SK-N-SH (cell line): Measurements from ENCODE around the gene MYO9A.

ENCODE experiments used
- CTCF ChIP-seq: fragments of 200-600 bp; sonication (generic); IDR thresholded peaks from 2 replicates; pipeline ENCODE4 v1.6.1; 2017; ENCODE audit warnings: antibody characterized with exemption, mild to moderate bottlenecking, moderate library complexity
- EZH2phosphoT487 ChIP-seq: fragments of 200-600 bp; sonication (generic); IDR thresholded peaks from 2 replicates; pipeline ENCODE4 v1.6.1; 2017; ENCODE audit warnings: low read depth, mixed run types, mild to moderate bottlenecking, antibody characterized with exemption, moderate library complexity, borderline replicate concordance
- FOSL2 ChIP-seq: IDR thresholded peaks from 2 replicates; pipeline ENCODE4 v1.4.0; 2012; ENCODE audit warnings: low read depth, mild to moderate bottlenecking, moderate library complexity, borderline replicate concordance
- POLR2AphosphoS5 ChIP-seq: IDR thresholded peaks from 2 replicates; pipeline ENCODE4 v1.6.1; 2012; ENCODE audit warnings: low read depth, low read length
- REST ChIP-seq: IDR thresholded peaks from 2 replicates; pipeline ENCODE4 v1.6.1; 2012; ENCODE audit warnings: mild to moderate bottlenecking, low read depth, low read length, moderate library complexity
- USF2 ChIP-seq: fragments of 150-350 bp; IDR thresholded peaks from 2 replicates; pipeline ENCODE4 v1.6.1; 2017; ENCODE audit warnings: antibody characterized with exemption, low read length, low read depth, borderline replicate concordance
- TF ChIP-seq, protein P1 (sequence below): IDR thresholded peaks from 2 replicates; pipeline ENCODE4 v1.4.0; 2012; ENCODE audit warnings: low read depth
- TF ChIP-seq, protein P2 (sequence below): IDR thresholded peaks from 2 replicates; pipeline ENCODE4 v1.4.0; 2012; ENCODE audit warnings: low read depth, borderline replicate concordance

DNA sequence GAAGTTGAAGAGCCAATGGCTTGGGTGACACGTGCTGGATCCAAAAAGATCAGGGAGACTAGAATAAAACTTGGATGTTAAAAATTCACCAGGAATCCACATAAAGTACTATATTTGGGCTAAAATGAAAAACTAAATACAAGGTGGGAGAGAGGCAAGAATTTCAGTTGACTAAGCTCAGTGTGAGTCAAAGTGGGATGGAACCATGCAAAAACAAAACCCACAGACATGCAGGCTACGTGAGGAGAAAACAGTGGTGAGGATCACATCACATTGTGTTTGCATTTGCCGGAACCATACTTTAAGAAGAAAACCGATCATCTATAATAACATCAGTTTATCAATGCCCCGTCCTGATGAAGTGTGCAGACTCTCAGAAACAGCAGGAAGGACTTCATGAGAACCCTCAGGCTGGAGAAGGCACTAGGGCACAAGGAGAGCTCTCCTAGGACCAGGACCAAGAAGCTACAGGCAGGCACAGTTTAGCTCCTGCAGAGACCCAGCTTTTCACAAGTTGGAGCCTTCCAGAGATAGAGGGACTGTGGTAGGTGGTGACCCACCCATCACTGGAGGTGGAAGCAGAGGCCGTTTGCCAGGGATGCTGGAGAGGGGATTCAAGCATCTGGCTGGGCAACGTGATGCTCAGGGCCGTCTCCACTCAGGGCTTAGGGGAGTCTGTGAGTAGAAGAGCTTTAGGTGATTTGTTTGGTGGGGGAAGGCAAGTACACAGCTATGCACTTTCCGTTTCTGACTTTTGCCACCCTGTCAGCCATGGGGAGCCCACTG, 336.6 kb downstream of the MYO9A start:
- TF ChIP-seq EZH2phosphoT487 (no peak), FOSL2 (no peak), CTCF (no peak), USF2 (no peak), POLR2AphosphoS5 (no peak), REST (no peak)
- TF ChIP-seq, protein P1, sequence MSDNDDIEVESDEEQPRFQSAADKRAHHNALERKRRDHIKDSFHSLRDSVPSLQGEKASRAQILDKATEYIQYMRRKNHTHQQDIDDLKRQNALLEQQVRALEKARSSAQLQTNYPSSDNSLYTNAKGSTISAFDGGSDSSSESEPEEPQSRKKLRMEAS: no peak
- TF ChIP-seq, protein P2, sequence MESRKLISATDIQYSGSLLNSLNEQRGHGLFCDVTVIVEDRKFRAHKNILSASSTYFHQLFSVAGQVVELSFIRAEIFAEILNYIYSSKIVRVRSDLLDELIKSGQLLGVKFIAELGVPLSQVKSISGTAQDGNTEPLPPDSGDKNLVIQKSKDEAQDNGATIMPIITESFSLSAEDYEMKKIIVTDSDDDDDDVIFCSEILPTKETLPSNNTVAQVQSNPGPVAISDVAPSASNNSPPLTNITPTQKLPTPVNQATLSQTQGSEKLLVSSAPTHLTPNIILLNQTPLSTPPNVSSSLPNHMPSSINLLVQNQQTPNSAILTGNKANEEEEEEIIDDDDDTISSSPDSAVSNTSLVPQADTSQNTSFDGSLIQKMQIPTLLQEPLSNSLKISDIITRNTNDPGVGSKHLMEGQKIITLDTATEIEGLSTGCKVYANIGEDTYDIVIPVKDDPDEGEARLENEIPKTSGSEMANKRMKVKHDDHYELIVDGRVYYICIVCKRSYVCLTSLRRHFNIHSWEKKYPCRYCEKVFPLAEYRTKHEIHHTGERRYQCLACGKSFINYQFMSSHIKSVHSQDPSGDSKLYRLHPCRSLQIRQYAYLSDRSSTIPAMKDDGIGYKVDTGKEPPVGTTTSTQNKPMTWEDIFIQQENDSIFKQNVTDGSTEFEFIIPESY: no peak
